ENCODE measurements around the gene RHOF.

RHOF gene

GRCh38 chr12:121804417-121805111 is 11.1 kb upstream of the RHOF start:
- DNase-seq: peak; percentile 55

GRCh38 chr12:121803861-121804416 is 10.5 kb upstream of the RHOF start, which contains the start of gene SETD1B:
Gene SETD1B (plus strand): TSS chr12:121804009. CDS start chr12:121804738, 729 bp downstream.
- peak; percentile 41 for DNase-seq

- peak; percentile 81 for DNase-seq
Observed at GRCh38 chr12:121802843-121803698, 9.6 kb upstream of the RHOF start.

- DNase-seq: no peak
Observed at GRCh38 chr12:121802485-121802842, 9.0 kb upstream of the RHOF start.

GRCh38 chr12:121801595-121802484 is 8.4 kb upstream of the RHOF start:
- no peak for DNase-seq

GRCh38 chr12:121800694-121801594 is 7.5 kb upstream of the RHOF start:
- DNase-seq: peak; percentile 60

- DNase-seq: peak; percentile 75
Observed at GRCh38 chr12:121799842-121800693, 6.6 kb upstream of the RHOF start.

GRCh38 chr12:121799156-121799841 is 5.8 kb upstream of the RHOF start:
- DNase-seq: no peak

GRCh38 chr12:121798787-121799155 is 5.3 kb upstream of the RHOF start:
- DNase-seq: no peak

GRCh38 chr12:121797937-121798786 is 4.7 kb upstream of the RHOF start:
- DNase-seq: no peak

GRCh38 chr12:121796855-121797751 is 3.6 kb upstream of the RHOF start:
- no peak for DNase-seq

GRCh38 chr12:121795034-121795968 is 1.8 kb upstream of the RHOF start:
- peak; percentile 87 for DNase-seq

GRCh38 chr12:121794534-121795033 is 1.1 kb upstream of the RHOF start:
- DNase-seq: no peak

- peak; percentile 93 for DNase-seq
Observed at GRCh38 chr12:121793838-121794533, 498 bp upstream of the RHOF start.

GRCh38 chr12:121792607-121793439 is 665 bp downstream of the RHOF start:
- DNase-seq: peak; percentile 49

Measured in T-helper 9 cell (primary cell).